ENCODE data around the gene TRPM7. TPM values are rescaled to one million over a fixed set of nuclear protein-coding genes. Genes with fewer than 3 reads are reported as not detected.
"Not testable (repeated sequence)": the region's sequence is repeated elsewhere in the genome, so short reads cannot be mapped to it uniquely, and the experiment has no call there.

TRPM7 gene
- total and polyA plus RNA-seq, 4 donors = 17.6 to 59.7 (median 37.1) TPM

- no peaks in the 10 kb centered on the region for H3K27me3 ChIP-seq (ENCODE audit: control insufficient read depth, insufficient read depth, low read length)
- H3K27ac ChIP-seq (ENCODE audit: low read depth, low read length) = no peak overlapping the region
- H3K9me3 ChIP-seq (ENCODE audit: control insufficient read depth, insufficient read depth, low read length) = no peaks in the 10 kb centered on the region
- H3K4me1 ChIP-seq (ENCODE audit: control insufficient read depth, insufficient read depth, low read length) = peaks cover 4% of the 10 kb centered on the region
- DNase-seq (ENCODE audit: low read depth in 4 of 6, low spot score in 6 of 6) = no peak
- no peak overlapping the region for H3K4me3 ChIP-seq (ENCODE audit: low read depth, low read length)
- WGBS (ENCODE audit: insufficient coverage) = no CpG with 5 or more reads among the region's 4 CpGs
- H3K36me3 ChIP-seq (ENCODE audit: control insufficient read depth, insufficient read depth, low read length) = no peaks in the 10 kb centered on the region
These were observed 10.7 kb upstream of the TRPM7 start for GRCh38 chr15:50697109-50697797.

- not testable (repeated sequence) for H3K9me3 ChIP-seq (ENCODE audit: control insufficient read depth, insufficient read depth, low read length); H3K27me3 ChIP-seq (ENCODE audit: control insufficient read depth, insufficient read depth, low read length); DNase-seq (ENCODE audit: low read depth in 4 of 6, low spot score in 6 of 6); H3K4me1 ChIP-seq (ENCODE audit: control insufficient read depth, insufficient read depth, low read length); H3K27ac ChIP-seq (ENCODE audit: low read depth, low read length); H3K36me3 ChIP-seq (ENCODE audit: control insufficient read depth, insufficient read depth, low read length); H3K4me3 ChIP-seq (ENCODE audit: low read depth, low read length)
- 97% methylated on average over 6 of the region's 9 CpGs for WGBS (ENCODE audit: insufficient coverage)
These were observed 8.1 kb upstream of the TRPM7 start for GRCh38 chr15:50694634-50695165.

GRCh38 chr15:50687302-50687902 is 805 bp upstream of the TRPM7 start:
- Histone ChIP-seq H3K4me3 (ENCODE audit: low read depth, low read length) (peak overlapping the region; percentile 98), H3K36me3 (ENCODE audit: control insufficient read depth, insufficient read depth, low read length) (peaks cover 18% of the 10 kb centered on the region), H3K27me3 (ENCODE audit: control insufficient read depth, insufficient read depth, low read length) (no peaks in the 10 kb centered on the region), H3K27ac (ENCODE audit: low read depth, low read length) (peak overlapping the region; percentile 96), H3K9me3 (ENCODE audit: control insufficient read depth, insufficient read depth, low read length) (no peaks in the 10 kb centered on the region), H3K4me1 (ENCODE audit: control insufficient read depth, insufficient read depth, low read length) (peaks cover 10% of the 10 kb centered on the region)
- peak in 1 of 6 donors; percentile 9 for DNase-seq (ENCODE audit: low read depth in 4 of 6, low spot score in 6 of 6)
- 64% methylated on average over 8 of the region's 10 CpGs for WGBS (ENCODE audit: insufficient coverage)

GRCh38 chr15:50685976-50686468 is 575 bp downstream of the TRPM7 start:
- no peaks in the 10 kb centered on the region for H3K9me3 ChIP-seq (ENCODE audit: control insufficient read depth, insufficient read depth, low read length)
- no peaks in the 10 kb centered on the region for H3K27me3 ChIP-seq (ENCODE audit: control insufficient read depth, insufficient read depth, low read length)
- peak in 5 of 6 donors; percentile 12 to 79 (median 40) for DNase-seq (ENCODE audit: low read depth in 4 of 6, low spot score in 6 of 6)
- under 1% methylated on average over 30 of the region's 30 CpGs for WGBS (ENCODE audit: insufficient coverage)
- peak overlapping the region; percentile 96 for H3K27ac ChIP-seq (ENCODE audit: low read depth, low read length)
- peaks cover 10% of the 10 kb centered on the region for H3K4me1 ChIP-seq (ENCODE audit: control insufficient read depth, insufficient read depth, low read length)
- H3K36me3 ChIP-seq (ENCODE audit: control insufficient read depth, insufficient read depth, low read length) = peaks cover 18% of the 10 kb centered on the region
- H3K4me3 ChIP-seq (ENCODE audit: low read depth, low read length) = peak overlapping the region; percentile 98

- Histone ChIP-seq H3K27me3 (ENCODE audit: control insufficient read depth, insufficient read depth, low read length) (no peaks in the 10 kb centered on the region), H3K27ac (ENCODE audit: low read depth, low read length) (peak overlapping the region; percentile 96), H3K4me1 (ENCODE audit: control insufficient read depth, insufficient read depth, low read length) (peaks cover 10% of the 10 kb centered on the region), H3K36me3 (ENCODE audit: control insufficient read depth, insufficient read depth, low read length) (peaks cover 18% of the 10 kb centered on the region), H3K9me3 (ENCODE audit: control insufficient read depth, insufficient read depth, low read length) (no peaks in the 10 kb centered on the region), H3K4me3 (ENCODE audit: low read depth, low read length) (peak overlapping the region; percentile 98)
- no peak for DNase-seq (ENCODE audit: low read depth in 4 of 6, low spot score in 6 of 6)
- 41% methylated on average over 14 of the region's 22 CpGs for WGBS (ENCODE audit: insufficient coverage)
These were observed 1.2 kb downstream of the TRPM7 start for GRCh38 chr15:50685191-50685975.

DNA sequence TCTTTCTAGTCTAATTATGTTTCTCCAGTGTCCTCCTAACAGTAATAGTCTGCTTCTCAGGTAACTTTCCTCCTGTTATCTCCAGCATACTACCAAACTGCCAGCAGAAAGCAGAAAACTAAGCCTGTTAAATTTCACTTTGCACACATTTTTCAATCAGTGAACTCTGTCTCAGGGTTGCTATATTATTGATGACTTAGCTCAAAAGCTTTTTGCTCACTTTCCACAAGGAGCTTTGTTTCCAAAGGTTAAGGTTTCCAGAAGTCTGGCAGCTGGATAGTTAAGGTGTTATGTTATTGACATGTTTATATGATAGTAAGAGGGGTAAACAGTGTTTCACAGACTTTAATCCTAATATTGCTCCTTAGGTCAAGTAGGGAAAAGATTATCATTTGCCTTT is 5.1 kb downstream of the TRPM7 start:
- no peak overlapping the region for H3K4me3 ChIP-seq (ENCODE audit: low read depth, low read length)
- H3K27ac ChIP-seq (ENCODE audit: low read depth, low read length) = no peak overlapping the region
- no peaks in the 10 kb centered on the region for H3K9me3 ChIP-seq (ENCODE audit: control insufficient read depth, insufficient read depth, low read length)
- H3K36me3 ChIP-seq (ENCODE audit: control insufficient read depth, insufficient read depth, low read length) = peaks cover 18% of the 10 kb centered on the region
- peaks cover 10% of the 10 kb centered on the region for H3K4me1 ChIP-seq (ENCODE audit: control insufficient read depth, insufficient read depth, low read length)
- DNase-seq (ENCODE audit: low read depth in 4 of 6, low spot score in 6 of 6) = no peak
- H3K27me3 ChIP-seq (ENCODE audit: control insufficient read depth, insufficient read depth, low read length) = no peaks in the 10 kb centered on the region

DNA sequence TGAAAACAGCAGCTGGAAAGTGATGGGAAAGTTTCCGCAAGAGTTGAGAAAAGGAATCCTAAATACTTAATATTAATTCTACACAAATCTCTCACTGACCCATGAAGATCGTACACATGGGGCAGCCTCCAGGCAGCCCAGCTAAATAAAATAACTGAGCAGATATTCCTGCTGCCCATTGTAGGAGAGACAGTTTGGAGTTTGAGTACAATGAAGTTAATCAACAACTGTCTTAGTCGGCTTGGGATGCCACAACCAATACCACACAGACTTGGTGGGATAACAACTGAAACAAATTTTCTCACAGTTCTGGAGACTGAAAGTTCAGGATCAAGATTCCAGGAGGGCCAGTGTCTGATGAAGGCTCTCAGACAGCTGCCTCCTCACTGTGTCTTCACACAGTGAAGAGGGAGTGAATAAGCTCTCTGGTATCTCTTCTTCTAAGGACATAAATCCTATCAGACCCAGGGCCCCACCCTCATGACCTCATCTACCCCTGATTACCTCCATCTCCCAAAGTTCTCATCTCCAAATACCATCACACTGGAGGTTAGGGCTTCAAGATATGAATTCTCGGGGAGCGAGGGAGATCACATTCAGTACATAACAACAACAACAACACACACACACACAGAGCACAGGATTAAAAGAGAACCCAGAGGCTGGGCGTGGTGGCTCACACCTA is 9.7 kb downstream of the TRPM7 start:
- WGBS (ENCODE audit: insufficient coverage) = 72% methylated on average over 4 of the region's 6 CpGs

GRCh38 chr15:50675535-50676144 is 11.0 kb downstream of the TRPM7 start:
- Histone ChIP-seq H3K9me3 (ENCODE audit: control insufficient read depth, insufficient read depth, low read length) (no peaks in the 10 kb centered on the region), H3K36me3 (ENCODE audit: control insufficient read depth, insufficient read depth, low read length) (peaks cover 2% of the 10 kb centered on the region), H3K27me3 (ENCODE audit: control insufficient read depth, insufficient read depth, low read length) (no peaks in the 10 kb centered on the region), H3K4me1 (ENCODE audit: control insufficient read depth, insufficient read depth, low read length) (no peaks in the 10 kb centered on the region), H3K27ac (ENCODE audit: low read depth, low read length) (no peak overlapping the region), H3K4me3 (ENCODE audit: low read depth, low read length) (no peak overlapping the region)
- peak in 5 of 6 donors; percentile 11 to 84 (median 46) for DNase-seq (ENCODE audit: low read depth in 4 of 6, low spot score in 6 of 6)

More for the DNA sequence above, 9.7 kb downstream of the TRPM7 start:
- Histone ChIP-seq H3K27me3 (ENCODE audit: control insufficient read depth, insufficient read depth, low read length) (no peaks in the 10 kb centered on the region), H3K27ac (ENCODE audit: low read depth, low read length) (no peak overlapping the region), H3K9me3 (ENCODE audit: control insufficient read depth, insufficient read depth, low read length) (no peaks in the 10 kb centered on the region), H3K4me3 (ENCODE audit: low read depth, low read length) (no peak overlapping the region), H3K4me1 (ENCODE audit: control insufficient read depth, insufficient read depth, low read length) (no peaks in the 10 kb centered on the region), H3K36me3 (ENCODE audit: control insufficient read depth, insufficient read depth, low read length) (peaks cover 2% of the 10 kb centered on the region)
- no peak for DNase-seq (ENCODE audit: low read depth in 4 of 6, low spot score in 6 of 6)

GRCh38 chr15:50670115-50670514 is 16.5 kb downstream of the TRPM7 start:
- H3K9me3 ChIP-seq (ENCODE audit: control insufficient read depth, insufficient read depth, low read length) = no peaks in the 10 kb centered on the region
- H3K27me3 ChIP-seq (ENCODE audit: control insufficient read depth, insufficient read depth, low read length) = no peaks in the 10 kb centered on the region
- no peak overlapping the region for H3K4me3 ChIP-seq (ENCODE audit: low read depth, low read length)
- no peak overlapping the region for H3K27ac ChIP-seq (ENCODE audit: low read depth, low read length)
- H3K4me1 ChIP-seq (ENCODE audit: control insufficient read depth, insufficient read depth, low read length) = no peaks in the 10 kb centered on the region
- peaks cover 4% of the 10 kb centered on the region for H3K36me3 ChIP-seq (ENCODE audit: control insufficient read depth, insufficient read depth, low read length)
- no CpG with 5 or more reads among the region's 2 CpGs for WGBS (ENCODE audit: insufficient coverage)
- DNase-seq (ENCODE audit: low read depth in 4 of 6, low spot score in 6 of 6) = no peak
